NCI-H1105 (cell line): Measurements from ENCODE around the gene DDAH2.
A peak's percentile ranks its signal among the peaks of the same experiment; 100 is the strongest.

ENCODE experiments used
- DNase-seq: peaks from one replicate; lab custom pipeline; 2025; lab: John Stamatoyannopoulos, UW

DDAH2 gene

GRCh38 chr6:31732029-31732428 is 2.9 kb upstream of the DDAH2 start:
- no peak for DNase-seq

GRCh38 chr6:31730631-31731086 is 1.6 kb upstream of the DDAH2 start:
- no peak for DNase-seq

GRCh38 chr6:31729979-31730630 is 1.0 kb upstream of the DDAH2 start:
- peak; percentile 81 for DNase-seq

- DNase-seq: peak; percentile 85
These were observed 448 bp upstream of the DDAH2 start for GRCh38 chr6:31729515-31729978.

GRCh38 chr6:31727717-31728671 is 1.1 kb downstream of the DDAH2 start:
- no peak for DNase-seq

- DNase-seq: no peak
These were observed 1.9 kb downstream of the DDAH2 start for GRCh38 chr6:31727034-31727716.

- no peak for DNase-seq
These were observed 3.4 kb downstream of the DDAH2 start for GRCh38 chr6:31725502-31726350.

GRCh38 chr6:31723980-31724691 is 5.0 kb downstream of the DDAH2 start:
- no peak for DNase-seq

- no peak for DNase-seq
These were observed 5.7 kb downstream of the DDAH2 start, which contains the start of gene MPIG6B for GRCh38 chr6:31723245-31723979. TSS of gene MPIG6B (plus strand) at chr6:31723373. CDS start at chr6:31723384, 11 bp downstream.

GRCh38 chr6:31722173-31722572 is 6.9 kb downstream of the DDAH2 start:
- no peak for DNase-seq

- DNase-seq: no peak
These were observed 7.6 kb downstream of the DDAH2 start, which contains the start of gene LY6G6C for GRCh38 chr6:31721351-31722020. TSS of gene LY6G6C (minus strand) at chr6:31721746. CDS start at chr6:31721679, 67 bp downstream.

GRCh38 chr6:31720196-31720770 is 8.8 kb downstream of the DDAH2 start:
- DNase-seq: no peak

- no peak for DNase-seq
These were observed 10.1 kb downstream of the DDAH2 start for GRCh38 chr6:31719001-31719400.

- DNase-seq: peak; percentile 19
These were observed 10.8 kb downstream of the DDAH2 start for GRCh38 chr6:31718265-31718664.

- no peak for DNase-seq
These were observed 11.4 kb downstream of the DDAH2 start for GRCh38 chr6:31717499-31718222.

GRCh38 chr6:31715022-31715958 is 13.8 kb downstream of the DDAH2 start, which contains the start of gene LY6G6D:
TSS of gene LY6G6D (plus strand) at chr6:31715348. CDS start at chr6:31715356, 8 bp downstream.
- DNase-seq: no peak
